ENCODE results near the gene GPC5. TPM values are rescaled to one million over a fixed set of nuclear protein-coding genes. Genes with fewer than 3 reads are reported as not detected.

Gene GPC5
- total and polyA plus RNA-seq, 9 of the 15 experiments (the other 6 are each of a cell fraction or from before 2014, with no cell fraction given), result 0.18 to 0.27 TPM; not detected in 7

DNA sequence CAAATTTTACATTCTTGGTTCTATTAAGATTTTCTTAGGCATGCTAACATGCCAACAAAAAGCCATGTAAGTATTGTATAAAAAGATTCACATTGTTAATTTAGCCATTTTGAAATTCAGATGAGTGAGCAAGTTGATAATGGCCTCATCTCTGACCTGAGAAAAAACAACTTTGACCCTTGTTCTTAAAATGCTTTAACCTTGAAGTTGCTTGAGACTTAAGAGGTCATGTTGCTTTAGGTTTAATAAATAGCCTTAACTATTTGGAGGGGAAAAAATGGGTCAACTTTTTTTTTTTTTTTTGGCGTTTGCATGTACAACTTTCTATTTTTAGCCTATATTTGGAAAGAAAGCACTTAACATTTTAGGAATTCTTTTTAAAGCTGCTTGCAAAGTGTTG lies 44.9 kb upstream of the GPC5 start:
- POLR2A ChIA-PET, result interaction anchor here (0.9 to 1.4 kb wide), 3 partner anchors 12 to 71 kb away, joined by 3 to 4 read pairs (median 3); no protein-coding TSS in a partner anchor
- in situ Hi-C loops (cut with MboI), result no loop called here
- no peak for TF ChIP-seq HSF4 (CRISPR knock-in tag; IDR thresholded peaks at IDR 0.05; ENCODE audit: borderline replicate concordance)
- no peak for TF ChIP-seq ELF4 (CRISPR knock-in tag; IDR thresholded peaks at IDR 0.05)
- no peak for TF ChIP-seq NFATC3 (IDR thresholded peaks at IDR 0.05)
- no peak for TF ChIP-seq FOS (IDR thresholded peaks at IDR 0.05; ENCODE audit: extremely low read depth, insufficient read length)
- no peak for TF ChIP-seq PRMT5 (CRISPR knock-in tag; IDR thresholded peaks at IDR 0.05)
- TF ChIP-seq GATAD2B (IDR thresholded peaks at IDR 0.05; ENCODE audit: borderline replicate concordance), result no peak
- TF ChIP-seq, protein P1, sequence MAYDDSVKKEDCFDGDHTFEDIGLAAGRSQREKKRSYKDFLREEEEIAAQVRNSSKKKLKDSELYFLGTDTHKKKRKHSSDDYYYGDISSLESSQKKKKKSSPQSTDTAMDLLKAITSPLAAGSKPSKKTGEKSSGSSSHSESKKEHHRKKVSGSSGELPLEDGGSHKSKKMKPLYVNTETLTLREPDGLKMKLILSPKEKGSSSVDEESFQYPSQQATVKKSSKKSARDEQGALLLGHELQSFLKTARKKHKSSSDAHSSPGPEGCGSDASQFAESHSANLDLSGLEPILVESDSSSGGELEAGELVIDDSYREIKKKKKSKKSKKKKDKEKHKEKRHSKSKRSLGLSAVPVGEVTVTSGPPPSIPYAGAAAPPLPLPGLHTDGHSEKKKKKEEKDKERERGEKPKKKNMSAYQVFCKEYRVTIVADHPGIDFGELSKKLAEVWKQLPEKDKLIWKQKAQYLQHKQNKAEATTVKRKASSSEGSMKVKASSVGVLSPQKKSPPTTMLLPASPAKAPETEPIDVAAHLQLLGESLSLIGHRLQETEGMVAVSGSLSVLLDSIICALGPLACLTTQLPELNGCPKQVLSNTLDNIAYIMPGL (CRISPR knock-in tag; IDR thresholded peaks at IDR 0.05), result no peak; the same call in 1 of the 2 replicates
- no peak for TF ChIP-seq ZNF445 (CRISPR knock-in tag; IDR thresholded peaks at IDR 0.05; ENCODE audit: low read depth)
- TF ChIP-seq POLR2H (tag; IDR thresholded peaks at IDR 0.05; ENCODE audit: low read depth), result no peak
- TF ChIP-seq, protein P2, sequence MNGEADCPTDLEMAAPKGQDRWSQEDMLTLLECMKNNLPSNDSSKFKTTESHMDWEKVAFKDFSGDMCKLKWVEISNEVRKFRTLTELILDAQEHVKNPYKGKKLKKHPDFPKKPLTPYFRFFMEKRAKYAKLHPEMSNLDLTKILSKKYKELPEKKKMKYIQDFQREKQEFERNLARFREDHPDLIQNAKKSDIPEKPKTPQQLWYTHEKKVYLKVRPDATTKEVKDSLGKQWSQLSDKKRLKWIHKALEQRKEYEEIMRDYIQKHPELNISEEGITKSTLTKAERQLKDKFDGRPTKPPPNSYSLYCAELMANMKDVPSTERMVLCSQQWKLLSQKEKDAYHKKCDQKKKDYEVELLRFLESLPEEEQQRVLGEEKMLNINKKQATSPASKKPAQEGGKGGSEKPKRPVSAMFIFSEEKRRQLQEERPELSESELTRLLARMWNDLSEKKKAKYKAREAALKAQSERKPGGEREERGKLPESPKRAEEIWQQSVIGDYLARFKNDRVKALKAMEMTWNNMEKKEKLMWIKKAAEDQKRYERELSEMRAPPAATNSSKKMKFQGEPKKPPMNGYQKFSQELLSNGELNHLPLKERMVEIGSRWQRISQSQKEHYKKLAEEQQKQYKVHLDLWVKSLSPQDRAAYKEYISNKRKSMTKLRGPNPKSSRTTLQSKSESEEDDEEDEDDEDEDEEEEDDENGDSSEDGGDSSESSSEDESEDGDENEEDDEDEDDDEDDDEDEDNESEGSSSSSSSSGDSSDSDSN (IDR thresholded peaks at IDR 0.05; ENCODE audit: borderline replicate concordance in 1 of 2, low read depth in 2 of 2, low read length in 2 of 2), result no peak
- TF ChIP-seq ATF1 (CRISPR knock-in tag; IDR thresholded peaks at IDR 0.05), result no peak
- TF ChIP-seq ATF1 (tag; IDR thresholded peaks at IDR 0.05), result no peak
- no peak for TF ChIP-seq ZNF644 (tag; IDR thresholded peaks at IDR 0.05; ENCODE audit: low read depth)
- TF ChIP-seq, protein P3, sequence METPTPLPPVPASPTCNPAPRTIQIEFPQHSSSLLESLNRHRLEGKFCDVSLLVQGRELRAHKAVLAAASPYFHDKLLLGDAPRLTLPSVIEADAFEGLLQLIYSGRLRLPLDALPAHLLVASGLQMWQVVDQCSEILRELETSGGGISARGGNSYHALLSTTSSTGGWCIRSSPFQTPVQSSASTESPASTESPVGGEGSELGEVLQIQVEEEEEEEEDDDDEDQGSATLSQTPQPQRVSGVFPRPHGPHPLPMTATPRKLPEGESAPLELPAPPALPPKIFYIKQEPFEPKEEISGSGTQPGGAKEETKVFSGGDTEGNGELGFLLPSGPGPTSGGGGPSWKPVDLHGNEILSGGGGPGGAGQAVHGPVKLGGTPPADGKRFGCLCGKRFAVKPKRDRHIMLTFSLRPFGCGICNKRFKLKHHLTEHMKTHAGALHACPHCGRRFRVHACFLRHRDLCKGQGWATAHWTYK (CRISPR knock-in tag; IDR thresholded peaks at IDR 0.05), result no peak
- TF ChIP-seq, protein P4, sequence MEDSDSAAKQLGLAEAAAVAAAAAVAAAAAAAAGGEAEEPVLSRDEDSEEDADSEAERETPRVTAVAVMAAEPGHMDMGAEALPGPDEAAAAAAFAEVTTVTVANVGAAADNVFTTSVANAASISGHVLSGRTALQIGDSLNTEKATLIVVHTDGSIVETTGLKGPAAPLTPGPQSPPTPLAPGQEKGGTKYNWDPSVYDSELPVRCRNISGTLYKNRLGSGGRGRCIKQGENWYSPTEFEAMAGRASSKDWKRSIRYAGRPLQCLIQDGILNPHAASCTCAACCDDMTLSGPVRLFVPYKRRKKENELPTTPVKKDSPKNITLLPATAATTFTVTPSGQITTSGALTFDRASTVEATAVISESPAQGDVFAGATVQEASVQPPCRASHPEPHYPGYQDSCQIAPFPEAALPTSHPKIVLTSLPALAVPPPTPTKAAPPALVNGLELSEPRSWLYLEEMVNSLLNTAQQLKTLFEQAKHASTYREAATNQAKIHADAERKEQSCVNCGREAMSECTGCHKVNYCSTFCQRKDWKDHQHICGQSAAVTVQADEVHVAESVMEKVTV (CRISPR knock-in tag; IDR thresholded peaks at IDR 0.05), result no peak
- Histone ChIP-seq H3K27me3 (ENCODE audit: control insufficient read depth in 2 of 2, insufficient read depth in 2 of 2, low read length in 2 of 2) (no peaks in the 10 kb centered on the region), H3K9me3 (replicated peaks; ENCODE audit: control insufficient read depth, insufficient read depth, low read depth, low read length) (no peaks in the 10 kb centered on the region), H3K4me3 (no peak overlapping the region), H3K36me3 (ENCODE audit: control insufficient read depth, insufficient read depth, low read length) (peaks cover 95% of the 10 kb centered on the region), H3K4me2 (ENCODE audit: insufficient read depth, low read length) (no peak overlapping the region), H3K79me2 (ENCODE audit: control insufficient read depth, insufficient read depth, low read length) (peaks cover 68% of the 10 kb centered on the region), H4K20me1 (replicated peaks; ENCODE audit: control insufficient read depth, insufficient read depth, low read length) (peaks cover 87% of the 10 kb centered on the region), H3K27ac (ENCODE audit: extremely low read depth, low read depth, low read length) (peak overlapping the region; percentile 1; the same call in 1 of the 3 replicates), H3K4me1 (replicated peaks in 1 of 2; ENCODE audit: control insufficient read depth in 2 of 2, insufficient read depth in 2 of 2, low read length in 2 of 2) (peaks cover 8 to 28% of the 10 kb centered on the region in 2 experiments; a peak in 4 of 5 replicates), H2AFZ (ENCODE audit: low read depth, low read length) (no peak overlapping the region), H3K9ac (ENCODE audit: insufficient read depth in 1 of 2, low read depth in 2 of 2, low read length in 2 of 2) (peak overlapping the region in 1 of 2 experiments; percentile 1; a peak in 1 of 4 replicates), H3K9me1 (ENCODE audit: control insufficient read depth, insufficient read depth, low read length) (peaks cover 18% of the 10 kb centered on the region)
- 44% methylated on average over 1 of the region's 1 CpG for WGBS (ENCODE audit: insufficient coverage, low coverage, missing lambda C conversion rate)
- no peak for ATAC-seq
- CTCF ChIA-PET (ENCODE audit: low intra/inter-chr PET ratio), result interaction anchor here (0.6 kb wide), 1 partner anchor 26 kb away, joined by 3 read pairs; no protein-coding TSS in a partner anchor
- intact Hi-C loops (cut with micrococcal nuclease), result no loop called here
- DNase-seq (ENCODE audit: extremely low read depth in 1 of 4, low spot score in 3 of 4), result peak in 1 of 4 experiments; percentile 54
- no TSS peak for BruUV-seq (replicated peaks)
- no peak for FAIRE-seq
